ENCODE data around the gene CHRNA4.
"Not testable (repeated sequence)": the region's sequence is repeated elsewhere in the genome, so short reads cannot be mapped to it uniquely, and the experiment has no call there.

Gene CHRNA4

DNA sequence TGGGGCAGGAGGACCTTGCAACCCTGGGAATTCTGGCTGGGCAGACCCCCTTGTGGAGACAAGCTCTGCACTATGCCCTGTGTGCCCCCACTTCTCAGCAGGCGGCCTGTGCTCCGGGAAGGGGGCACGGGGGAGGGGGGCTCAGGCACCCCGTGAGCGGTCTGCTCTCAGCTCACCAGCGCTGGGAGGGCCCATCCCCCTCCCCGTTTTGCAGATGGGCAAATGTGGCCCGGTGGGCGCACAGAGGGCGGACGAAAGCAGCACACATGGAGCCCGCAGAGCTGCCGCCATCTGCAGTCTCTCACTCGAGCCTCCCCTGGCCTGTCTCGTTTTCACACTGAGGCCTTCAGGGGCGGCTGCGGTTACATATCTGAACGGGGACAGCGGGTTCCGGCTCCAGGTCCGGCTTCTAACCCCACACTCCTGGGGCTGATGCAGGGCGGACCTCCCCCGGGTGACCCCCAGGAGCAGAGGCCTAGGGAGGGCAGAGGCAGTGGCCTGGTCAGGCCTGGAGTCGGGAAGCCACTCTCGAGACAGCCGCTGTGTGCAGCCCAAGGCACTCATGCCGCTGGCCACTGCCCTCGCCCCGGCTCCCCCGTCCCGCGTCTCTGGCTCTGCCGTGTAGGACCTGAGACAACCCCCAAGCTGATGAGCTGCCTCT lies 13.9 kb downstream of the CHRNA4 start:
- H3K27me3 Mint-ChIP-seq = peaks cover 0 to 2% of the 10 kb centered on the region in 2 donors
- no peak overlapping the region for H3K27ac Mint-ChIP-seq
- ATAC-seq (replicated peaks) (no peak), DNase-seq (no peak)
- H3K36me3 Mint-ChIP-seq = peaks cover 0 to 4% of the 10 kb centered on the region in 2 donors
- H3K4me1 Mint-ChIP-seq = no peaks in the 10 kb centered on the region
- H3K4me3 Mint-ChIP-seq = no peak overlapping the region
- H3K9me3 Mint-ChIP-seq = peaks cover 2 to 13% of the 10 kb centered on the region in 2 donors

DNA sequence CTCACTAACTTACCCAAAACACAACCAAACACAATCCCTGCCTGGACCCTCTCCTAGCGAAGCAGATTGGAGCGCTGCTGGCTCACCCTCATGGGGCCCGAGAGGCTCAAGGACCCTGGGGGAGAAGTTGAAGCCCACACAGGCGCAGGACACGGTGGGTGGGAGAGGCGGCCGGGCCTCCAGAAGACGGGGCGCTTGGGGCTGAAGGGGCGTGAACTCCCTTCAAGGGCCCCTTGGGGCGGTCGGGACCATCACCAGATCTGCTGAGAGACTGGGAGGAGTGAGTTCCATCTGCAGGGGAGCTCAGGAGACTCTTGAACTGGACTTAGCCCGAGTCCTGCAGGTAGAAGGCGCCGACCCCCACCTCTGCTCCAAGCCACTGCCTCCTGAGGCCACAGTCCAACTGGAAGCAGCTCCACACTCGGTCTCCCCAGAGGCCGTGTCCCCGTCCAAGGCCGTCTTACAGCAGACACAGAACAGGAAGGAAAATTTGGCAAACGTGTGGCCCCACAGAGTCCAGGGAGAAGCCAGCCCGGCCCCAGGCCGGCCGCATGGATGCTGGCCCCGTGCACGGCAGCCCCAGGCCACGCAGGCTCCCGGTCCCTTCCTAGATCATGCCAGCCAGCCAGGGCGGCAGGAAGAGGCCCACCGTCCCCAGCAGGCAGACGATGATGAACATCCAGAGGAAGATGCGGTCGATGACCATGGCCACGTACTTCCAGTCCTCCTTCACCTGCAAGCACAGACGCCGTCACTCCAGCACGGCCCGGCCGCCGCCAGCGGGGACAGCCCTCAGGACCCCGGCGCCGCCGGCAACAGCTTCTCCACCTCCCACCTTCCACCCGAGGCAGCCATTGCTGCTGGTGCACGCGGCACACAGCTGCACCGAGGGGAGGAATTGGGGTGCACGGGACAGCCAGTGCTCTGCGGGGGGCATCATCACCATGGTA lies 14.7 kb downstream of the CHRNA4 start:
- peaks cover 2 to 13% of the 10 kb centered on the region in 2 donors for H3K9me3 Mint-ChIP-seq
- H3K4me1 Mint-ChIP-seq = no peaks in the 10 kb centered on the region
- peaks cover 0 to 4% of the 10 kb centered on the region in 2 donors for H3K36me3 Mint-ChIP-seq
- no peak for DNase-seq
- no peak overlapping the region for H3K27ac Mint-ChIP-seq
- ATAC-seq (replicated peaks) = no peak
- no peak overlapping the region for H3K4me3 Mint-ChIP-seq
- H3K27me3 Mint-ChIP-seq = peaks cover under 1 to 5% of the 10 kb centered on the region in 2 donors

DNA sequence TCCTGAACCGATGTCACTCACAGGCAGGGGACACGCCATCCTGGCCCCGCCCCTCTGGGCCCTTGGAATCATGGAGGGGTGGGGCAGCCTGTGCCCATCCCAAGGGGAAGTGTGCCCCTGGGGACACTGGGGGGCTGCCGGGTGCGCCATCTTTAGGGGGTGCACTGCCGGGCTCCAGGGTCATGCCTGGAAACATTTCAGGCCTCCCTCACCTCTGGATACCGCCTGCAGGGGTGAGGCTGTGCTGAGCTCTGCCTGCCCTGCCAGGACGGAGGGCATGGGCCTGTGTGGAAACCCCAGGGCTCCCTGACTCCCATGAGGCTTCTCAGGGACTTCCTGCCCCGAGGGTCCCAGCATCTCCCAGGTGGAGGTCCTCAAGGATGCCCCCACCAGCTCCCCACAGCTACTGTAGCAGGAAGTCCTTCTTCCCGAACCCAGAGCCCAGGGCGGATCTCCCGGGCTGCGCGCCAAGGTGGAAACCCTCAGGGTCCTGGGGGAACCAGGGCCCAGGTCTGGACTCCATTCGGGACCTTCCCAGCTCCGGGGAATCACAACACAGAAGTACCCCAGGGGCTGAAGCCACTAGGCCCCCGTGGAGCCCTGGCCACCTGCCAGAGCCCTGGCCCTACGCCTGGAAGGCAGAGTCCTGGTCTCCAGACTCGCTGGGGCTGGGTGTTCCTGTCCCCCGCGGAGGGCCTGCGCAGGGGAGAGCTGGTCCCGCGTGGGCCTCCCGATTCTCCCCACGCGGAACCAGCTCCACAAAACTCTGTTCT lies 15.6 kb downstream of the CHRNA4 start:
- H3K4me3 Mint-ChIP-seq = no peak overlapping the region
- ATAC-seq (replicated peaks) = no peak
- no peak for DNase-seq
- no peaks in the 10 kb centered on the region for H3K4me1 Mint-ChIP-seq
- H3K27ac Mint-ChIP-seq = no peak overlapping the region
- H3K36me3 Mint-ChIP-seq = peaks cover 0 to 4% of the 10 kb centered on the region in 2 donors
- H3K9me3 Mint-ChIP-seq = peaks cover 0 to 4% of the 10 kb centered on the region in 2 donors
- peaks cover 5 to 7% of the 10 kb centered on the region in 2 donors for H3K27me3 Mint-ChIP-seq

DNA sequence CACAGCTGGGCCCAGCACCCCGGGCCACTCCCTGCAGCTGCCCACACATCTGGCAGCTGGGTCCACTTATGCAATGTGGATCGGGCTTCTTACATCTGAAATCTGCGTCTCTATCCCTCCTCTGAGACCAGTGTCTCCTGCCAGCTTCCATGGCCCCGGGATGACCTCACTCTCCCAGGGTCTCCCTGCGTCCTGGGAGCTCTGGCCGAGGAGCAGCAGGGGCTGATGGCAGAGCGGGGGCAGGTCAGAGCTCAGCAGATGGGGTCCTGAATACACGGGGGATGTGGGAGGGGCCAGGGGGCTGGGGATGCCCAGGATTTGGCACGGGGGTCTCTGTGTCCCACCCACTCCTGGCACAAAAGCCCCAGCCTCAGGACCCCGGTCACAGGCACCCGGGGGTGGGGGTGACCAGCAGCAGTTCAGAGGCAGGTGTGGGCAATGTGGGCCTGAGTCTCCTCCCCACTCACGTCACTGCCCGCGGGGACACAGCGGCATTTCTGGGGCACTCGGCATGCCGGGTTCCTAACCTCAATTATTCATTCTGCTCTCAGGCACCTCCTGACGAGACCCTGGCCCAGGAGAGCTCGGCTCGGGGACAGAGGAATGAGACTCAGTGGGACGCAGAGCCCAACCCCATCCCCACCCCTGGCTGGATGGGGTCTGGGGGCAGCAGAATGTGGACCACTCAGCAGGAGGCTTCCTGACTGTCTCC lies 16.4 kb downstream of the CHRNA4 start:
- no peak for DNase-seq
- no peak overlapping the region for H3K27ac Mint-ChIP-seq

DNA sequence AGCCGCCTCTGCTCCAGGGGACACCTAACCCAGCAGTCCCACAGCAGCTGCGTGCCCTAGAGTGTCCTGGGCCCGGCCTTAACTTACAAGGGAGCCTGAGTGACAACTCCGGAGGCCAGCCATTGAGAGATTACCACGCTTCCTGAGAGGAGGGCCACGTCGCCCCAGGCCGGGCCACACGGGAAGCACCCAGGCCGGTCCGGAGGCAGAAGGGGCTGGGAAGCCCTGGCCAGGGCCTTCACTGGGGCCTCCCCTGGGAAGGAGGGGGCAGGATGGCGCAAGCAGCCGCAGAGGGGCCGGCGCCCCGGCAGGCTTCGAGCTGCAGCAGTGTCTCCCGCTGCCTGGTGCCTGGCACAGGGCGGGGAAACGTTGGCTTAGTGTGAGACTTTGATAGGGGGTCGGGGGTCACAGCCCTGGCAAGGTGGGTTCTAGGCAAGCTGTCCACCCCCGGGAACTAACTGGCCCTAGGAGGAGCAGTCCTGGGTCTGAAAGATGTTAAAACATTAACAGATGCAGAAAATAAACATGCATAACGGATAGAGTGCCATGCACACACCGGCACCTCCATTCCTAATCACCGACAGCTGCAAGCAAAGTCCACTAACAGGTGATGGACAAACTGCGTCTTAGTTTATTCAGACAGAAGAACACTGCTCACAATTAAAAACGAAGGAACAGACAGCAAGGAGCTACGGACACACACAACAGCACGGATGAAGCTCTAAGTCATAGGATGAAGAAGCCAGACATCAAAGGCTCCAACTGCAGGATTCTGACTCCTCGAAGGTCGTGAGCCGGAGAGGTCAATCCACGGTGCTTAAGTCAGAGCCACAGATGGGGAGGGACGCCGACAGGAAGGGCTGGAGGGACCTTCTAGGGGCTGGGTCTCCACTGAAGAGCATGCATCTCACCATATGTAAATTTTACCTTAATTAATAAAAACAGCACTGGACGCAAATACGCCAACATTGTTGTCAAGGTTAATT lies 17.4 kb downstream of the CHRNA4 start:
- no peaks in the 10 kb centered on the region for H3K36me3 Mint-ChIP-seq
- H3K9me3 Mint-ChIP-seq = no peaks in the 10 kb centered on the region
- ATAC-seq (replicated peaks) = no peak
- H3K27ac Mint-ChIP-seq = no peak overlapping the region
- no peak overlapping the region for H3K4me3 Mint-ChIP-seq
- no peak for DNase-seq
- H3K27me3 Mint-ChIP-seq = peaks cover 6 to 7% of the 10 kb centered on the region in 2 donors
- no peaks in the 10 kb centered on the region for H3K4me1 Mint-ChIP-seq

More for the DNA sequence above, 16.4 kb downstream of the CHRNA4 start:
- ATAC-seq (replicated peaks) = no peak
- Mint-ChIP-seq H3K4me1 (no peaks in the 10 kb centered on the region), H3K27me3 (peaks cover 5 to 7% of the 10 kb centered on the region in 2 donors), H3K36me3 (no peaks in the 10 kb centered on the region), H3K9me3 (no peaks in the 10 kb centered on the region), H3K4me3 (no peak overlapping the region)

DNA sequence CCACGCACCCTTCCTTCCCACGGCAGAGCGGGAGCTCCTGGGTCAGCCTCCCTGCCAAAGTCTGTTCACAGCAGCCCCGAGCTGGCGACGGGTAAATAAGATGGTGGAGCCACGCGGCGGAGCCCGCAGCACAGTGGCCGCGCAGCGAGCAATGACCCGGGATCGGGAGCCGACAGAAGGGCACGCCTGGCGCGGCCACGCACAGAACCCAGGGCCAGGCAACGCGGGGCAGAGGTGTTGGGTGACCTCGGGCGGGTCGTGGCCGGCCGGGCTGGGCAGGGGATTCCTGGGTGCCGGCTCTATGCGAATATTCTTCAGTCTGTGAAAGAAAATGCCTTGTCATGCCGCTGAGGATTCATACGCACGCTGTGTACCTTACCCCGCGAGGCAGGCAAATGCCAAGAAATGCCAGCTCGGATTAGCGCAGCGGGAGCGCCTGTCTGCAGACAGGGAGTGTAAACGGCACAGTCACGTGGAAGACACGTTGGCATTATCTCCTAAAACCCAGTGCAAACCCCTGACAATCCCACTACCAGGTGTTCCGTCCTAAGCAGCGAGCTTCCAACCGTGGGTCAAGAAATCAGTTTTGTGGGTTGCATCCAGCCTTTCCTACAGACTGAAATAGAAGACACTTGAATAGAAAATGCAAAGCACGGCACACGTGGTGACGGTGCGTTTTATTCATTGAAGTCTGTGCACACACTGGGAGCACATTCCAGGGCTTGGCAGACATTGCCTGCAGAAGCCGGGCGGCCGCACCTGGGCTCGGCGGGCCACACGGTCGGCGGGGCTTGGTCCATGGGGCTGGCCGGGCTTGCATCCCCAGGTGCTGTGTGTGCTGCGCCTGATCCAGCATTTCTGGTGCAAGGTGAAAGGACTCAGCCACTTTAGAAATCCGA lies 18.3 kb downstream of the CHRNA4 start:
- ATAC-seq (replicated peaks) = no peak
- Mint-ChIP-seq H3K27ac (no peak overlapping the region), H3K4me1 (no peaks in the 10 kb centered on the region), H3K27me3 (peaks cover 13 to 15% of the 10 kb centered on the region in 2 donors), H3K36me3 (no peaks in the 10 kb centered on the region), H3K4me3 (no peak overlapping the region), H3K9me3 (peaks cover 0 to 2% of the 10 kb centered on the region in 2 donors)
- no peak for DNase-seq

DNA sequence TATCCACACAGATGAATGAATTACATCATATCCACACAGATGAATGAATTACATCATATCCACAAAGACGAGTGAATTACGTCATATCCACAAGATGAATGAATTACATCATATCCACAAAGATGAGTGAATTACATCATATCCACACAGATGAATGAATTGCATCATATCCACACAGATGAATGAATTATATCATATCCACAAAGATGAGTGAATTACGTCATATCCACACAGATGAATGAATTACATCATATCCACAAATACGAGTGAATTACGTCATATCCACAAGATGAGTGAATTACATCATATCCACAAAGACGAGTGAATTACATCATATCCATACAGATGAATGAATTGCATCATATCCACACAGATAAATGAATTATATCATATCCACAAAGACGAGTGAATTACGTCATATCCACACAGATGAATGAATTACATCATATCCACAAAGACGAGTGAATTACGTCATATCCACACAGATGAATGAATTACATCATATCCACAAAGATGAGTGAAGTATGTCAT lies 20.9 kb downstream of the CHRNA4 start:
- H3K4me3 Mint-ChIP-seq; DNase-seq; H3K4me1 Mint-ChIP-seq; ATAC-seq (replicated peaks); H3K27ac Mint-ChIP-seq; H3K9me3 Mint-ChIP-seq; H3K36me3 Mint-ChIP-seq: not testable (repeated sequence)
- peaks cover 30 to 34% of the 10 kb centered on the region in 2 donors for H3K27me3 Mint-ChIP-seq

DNA sequence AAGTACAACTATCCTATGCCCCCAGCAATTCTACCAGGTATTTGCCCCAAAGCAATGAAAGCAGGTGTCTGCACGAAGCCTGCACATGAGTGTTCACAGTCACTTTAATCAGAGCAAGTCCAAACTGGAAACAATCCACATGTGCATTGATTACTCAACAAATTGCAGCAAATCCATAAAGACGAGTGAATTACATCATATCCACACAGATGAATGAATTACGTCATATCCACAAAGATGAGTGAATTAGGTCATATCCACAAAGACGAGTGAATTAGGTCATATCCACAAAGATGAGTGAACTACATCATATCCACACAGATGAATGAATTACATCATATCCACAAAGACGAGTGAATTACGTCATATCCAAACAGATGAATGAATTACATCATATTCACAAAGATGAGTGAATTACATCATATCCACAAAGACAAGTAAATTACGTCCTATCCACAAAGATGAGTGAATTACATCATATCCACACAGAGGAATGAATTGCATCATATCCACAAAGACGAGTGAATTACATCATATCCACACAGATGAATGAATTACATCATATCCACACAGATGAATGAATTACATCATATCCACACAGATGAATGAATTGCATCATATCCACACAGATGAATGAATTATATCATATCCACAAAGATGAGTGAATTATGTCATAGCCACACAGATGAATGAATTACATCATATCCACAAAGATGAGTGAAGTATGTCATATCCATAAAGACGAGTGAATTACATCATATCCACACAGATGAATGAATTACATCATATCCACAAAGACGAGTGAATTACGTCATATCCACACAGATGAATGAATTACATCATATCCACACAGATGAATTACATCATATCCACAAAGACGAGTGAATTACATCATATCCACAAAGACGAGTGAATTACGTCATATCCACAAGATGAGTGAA lies 21.7 kb downstream of the CHRNA4 start:
- DNase-seq; H3K36me3 Mint-ChIP-seq; H3K4me3 Mint-ChIP-seq; H3K27ac Mint-ChIP-seq; H3K4me1 Mint-ChIP-seq; H3K9me3 Mint-ChIP-seq; ATAC-seq (replicated peaks): not testable (repeated sequence)
- peaks cover 35 to 38% of the 10 kb centered on the region in 2 donors for H3K27me3 Mint-ChIP-seq

DNA sequence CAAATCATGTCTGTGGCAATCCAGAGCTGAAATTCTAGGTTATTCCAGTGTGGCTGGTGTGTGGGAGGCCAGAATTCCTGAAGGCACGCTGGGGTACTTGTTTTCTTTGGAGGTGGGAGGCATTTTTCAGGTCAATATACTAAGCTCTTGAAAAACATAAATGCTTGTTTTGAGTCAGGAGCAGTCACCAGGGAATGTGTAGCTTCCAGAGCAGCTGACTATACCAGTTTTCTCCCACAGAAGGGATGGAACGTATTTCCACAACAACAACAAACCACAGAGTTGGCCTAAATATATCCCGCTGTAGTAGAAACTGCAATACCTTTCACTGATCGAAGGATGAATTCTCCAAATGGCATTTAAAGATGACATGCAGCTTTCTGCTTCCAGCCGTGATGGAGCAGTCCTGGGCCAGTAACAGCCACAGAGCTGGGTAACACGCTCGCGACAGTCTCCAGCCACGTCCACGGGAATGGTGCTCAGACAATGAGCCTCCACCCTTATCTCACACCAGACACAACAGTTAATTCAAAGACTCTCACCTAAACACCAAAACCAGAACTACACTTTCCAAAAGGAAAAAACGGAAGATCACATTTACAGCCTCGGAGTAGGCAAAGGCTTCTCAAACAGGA lies 23.2 kb downstream of the CHRNA4 start:
- ATAC-seq (replicated peaks) = no peak
- Mint-ChIP-seq H3K4me1 (no peaks in the 10 kb centered on the region), H3K27me3 (peaks cover 42 to 43% of the 10 kb centered on the region in 2 donors), H3K4me3 (no peak overlapping the region), H3K9me3 (peaks cover 0 to 2% of the 10 kb centered on the region in 2 donors), H3K27ac (peak overlapping the region; percentile 10), H3K36me3 (no peaks in the 10 kb centered on the region)
- DNase-seq = no peak

DNA sequence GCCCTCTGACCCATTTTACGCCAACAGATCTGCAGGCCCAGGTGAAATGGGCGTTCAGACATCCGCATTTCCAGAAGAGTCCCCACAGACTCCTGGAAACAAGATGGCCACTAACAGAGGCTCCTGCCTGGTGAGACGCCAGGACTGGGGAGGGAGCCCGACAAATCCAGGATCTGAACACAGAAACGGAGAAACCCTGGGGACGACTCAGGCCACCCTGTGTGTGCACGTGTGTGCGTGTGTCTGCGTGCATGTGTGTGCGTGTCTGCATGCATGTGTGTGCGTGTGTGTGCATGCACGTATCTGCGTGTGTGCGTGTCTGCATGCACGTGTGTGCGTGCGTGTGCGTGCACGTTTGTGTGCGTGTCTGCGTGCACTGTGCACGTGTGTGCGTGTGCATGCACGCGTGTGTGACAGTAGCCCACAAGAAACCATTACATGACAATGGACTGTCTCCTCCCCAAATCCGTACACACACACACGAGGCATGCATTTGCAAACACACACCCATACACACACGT lies 24.9 kb downstream of the CHRNA4 start:
- DNase-seq (no peak), ATAC-seq (replicated peaks) (no peak)
- Mint-ChIP-seq H3K36me3 (peaks cover 3 to 7% of the 10 kb centered on the region in 2 donors), H3K27me3 (peaks cover 37 to 48% of the 10 kb centered on the region in 2 donors), H3K4me1 (no peaks in the 10 kb centered on the region), H3K27ac (no peak overlapping the region), H3K4me3 (no peak overlapping the region), H3K9me3 (peaks cover 8 to 9% of the 10 kb centered on the region in 2 donors)
